SIG-M5 treated with dmso at 0.1 percent for 504 hours (cell line): ENCODE measurements around the gene ANKRD18B.
"Not testable (repeated sequence)": the region's sequence is repeated elsewhere in the genome, so short reads cannot be mapped to it uniquely, and the experiment has no call there.

ENCODE experiments used
- DNase-seq: peaks from one replicate; lab custom pipeline; 2025; ENCODE audit not compliant: unreplicated experiment; lab: John Stamatoyannopoulos, UW

ANKRD18B gene

DNA sequence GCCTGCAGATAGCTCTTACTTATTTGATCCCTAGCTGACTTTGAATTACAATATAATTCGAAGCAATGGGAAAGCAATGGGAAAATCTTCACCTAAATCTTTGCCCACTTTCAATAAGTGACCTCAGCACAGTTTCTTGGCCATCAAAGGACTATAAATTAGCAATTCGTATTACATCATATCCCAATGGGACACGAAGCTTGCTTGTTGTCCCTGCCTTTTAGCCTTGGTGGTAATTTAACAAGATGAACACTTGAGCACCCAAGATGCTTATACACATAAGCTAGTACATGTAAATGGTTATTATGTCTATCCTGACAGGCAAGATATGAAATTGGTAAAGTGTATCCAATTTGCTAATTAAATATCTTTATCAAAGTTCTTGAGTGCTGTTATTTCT lies 9.9 kb downstream of the ANKRD18B start:
- not testable (repeated sequence) for DNase-seq

DNA sequence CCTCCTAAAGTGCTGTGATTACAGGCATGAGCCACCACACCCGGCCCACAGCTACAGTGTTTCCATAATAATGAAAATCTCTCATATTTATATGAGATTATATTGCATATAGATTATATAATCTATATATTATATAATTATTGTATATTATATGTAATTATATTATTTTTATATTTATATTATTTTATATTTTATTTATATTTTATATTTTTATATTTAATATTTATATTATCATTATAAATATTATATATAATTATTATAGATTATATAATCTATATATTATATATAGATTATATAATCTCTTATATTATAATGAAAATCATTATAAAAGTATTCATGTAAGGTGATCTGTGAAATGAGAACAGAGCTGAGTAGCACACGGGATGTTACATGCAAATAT lies 11.5 kb downstream of the ANKRD18B start:
- DNase-seq = no peak

DNA sequence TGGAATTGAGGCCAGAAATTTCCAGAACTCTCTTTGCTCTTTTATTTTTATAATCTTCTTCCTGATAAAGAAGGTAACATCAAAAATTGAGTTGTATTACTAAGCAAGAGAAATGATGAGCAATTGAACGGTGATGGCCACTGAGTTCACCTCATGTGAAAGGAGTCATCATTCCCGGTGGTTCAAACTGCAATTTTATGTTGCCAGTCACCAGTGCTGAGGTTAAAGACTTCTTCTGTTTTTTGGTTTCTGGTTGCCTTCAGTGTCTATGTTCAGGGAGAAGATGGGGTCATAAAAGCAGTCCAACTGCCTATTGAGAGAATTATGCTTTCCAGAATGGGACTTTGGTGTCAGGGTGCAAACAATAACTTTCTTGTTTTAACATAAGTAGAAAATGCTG lies 19.4 kb downstream of the ANKRD18B start:
- not testable (repeated sequence) for DNase-seq

GRCh38 chr9:33545715-33546114 lies 21.7 kb downstream of the ANKRD18B start:
- DNase-seq = not testable (repeated sequence)

DNA sequence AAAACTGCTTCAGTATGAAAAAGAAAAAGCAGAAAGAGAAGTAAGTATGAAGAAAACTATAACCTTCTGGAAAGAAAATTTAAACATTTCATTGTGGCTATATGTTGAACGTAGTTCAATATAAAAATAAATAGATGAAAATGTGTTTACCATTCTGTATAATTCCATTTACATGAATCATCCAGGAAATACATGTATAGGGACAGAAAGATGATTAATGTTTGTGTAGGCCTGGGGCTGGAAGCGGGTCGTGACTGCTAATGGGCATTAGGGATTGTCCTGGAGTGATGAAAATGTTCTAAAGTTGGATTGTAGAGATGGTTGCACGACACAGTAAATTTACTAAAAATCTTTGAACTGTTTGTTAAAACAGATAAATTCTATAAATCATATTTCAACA lies 24.8 kb downstream of the ANKRD18B start:
- DNase-seq = not testable (repeated sequence)

DNA sequence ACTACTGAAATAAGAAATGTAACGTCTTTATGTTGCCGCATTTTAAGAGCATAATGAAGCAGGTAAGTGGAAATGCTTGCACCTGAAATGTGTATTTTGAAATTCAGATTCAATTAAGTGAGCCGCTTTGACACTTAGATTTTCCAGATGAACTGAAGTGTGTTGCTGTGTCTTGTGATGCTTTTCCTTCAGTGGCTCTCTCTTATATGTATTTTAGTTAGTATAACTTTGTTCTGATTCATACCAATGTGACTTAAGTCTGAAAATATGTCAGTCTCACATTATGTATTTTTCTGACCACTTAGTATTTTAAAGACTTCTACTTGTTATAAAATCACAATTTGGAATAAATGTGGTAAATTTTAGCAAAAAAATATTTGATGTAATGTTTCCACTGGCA lies 25.4 kb downstream of the ANKRD18B start:
- not testable (repeated sequence) for DNase-seq

DNA sequence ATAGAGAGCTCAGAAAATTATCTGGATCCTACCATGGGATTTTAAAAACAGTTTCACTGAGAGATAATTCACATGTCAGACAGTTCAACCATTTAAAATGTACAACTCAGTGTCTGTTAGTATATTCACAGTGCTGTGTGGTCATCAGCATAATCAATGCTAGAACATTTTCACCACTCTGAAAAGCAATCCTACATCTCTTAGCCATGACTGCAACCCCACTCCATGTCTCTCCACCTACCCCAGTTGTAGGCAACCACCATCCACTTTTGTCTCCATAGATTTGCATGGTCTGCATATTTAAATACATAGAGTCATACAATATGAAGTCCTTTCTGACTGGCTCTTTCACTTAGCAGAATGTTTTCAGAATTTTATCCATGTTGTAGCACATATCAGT lies 27.1 kb downstream of the ANKRD18B start:
- not testable (repeated sequence) for DNase-seq

- not testable (repeated sequence) for DNase-seq
Observed at GRCh38 chr9:33552315-33552725, 28.3 kb downstream of the ANKRD18B start.

DNA sequence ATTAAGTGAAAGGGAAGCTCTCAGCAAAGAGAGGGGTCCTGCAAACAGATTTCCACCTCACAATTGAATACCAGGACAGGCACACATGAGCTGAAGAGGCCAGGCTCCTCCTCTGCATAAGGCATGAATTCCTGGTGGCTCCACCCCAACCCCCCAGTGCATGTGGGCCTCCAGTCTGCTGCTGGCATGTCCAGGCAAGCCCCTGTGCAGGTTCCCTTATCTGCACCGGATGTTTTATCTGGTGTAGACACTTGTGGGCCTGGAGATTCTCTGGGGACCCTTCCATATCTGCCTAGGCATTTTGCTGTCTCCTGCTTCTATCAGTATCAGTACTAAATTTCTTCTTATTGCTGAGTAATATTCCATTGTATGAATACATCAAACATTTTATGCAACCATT lies 36.2 kb downstream of the ANKRD18B start:
- peak; percentile 3 for DNase-seq

GRCh38 chr9:33562196-33562595 lies 38.1 kb downstream of the ANKRD18B start:
- peak; percentile 14 for DNase-seq

- DNase-seq = not testable (repeated sequence)
Observed at GRCh38 chr9:33567776-33568175, 43.7 kb downstream of the ANKRD18B start.

DNA sequence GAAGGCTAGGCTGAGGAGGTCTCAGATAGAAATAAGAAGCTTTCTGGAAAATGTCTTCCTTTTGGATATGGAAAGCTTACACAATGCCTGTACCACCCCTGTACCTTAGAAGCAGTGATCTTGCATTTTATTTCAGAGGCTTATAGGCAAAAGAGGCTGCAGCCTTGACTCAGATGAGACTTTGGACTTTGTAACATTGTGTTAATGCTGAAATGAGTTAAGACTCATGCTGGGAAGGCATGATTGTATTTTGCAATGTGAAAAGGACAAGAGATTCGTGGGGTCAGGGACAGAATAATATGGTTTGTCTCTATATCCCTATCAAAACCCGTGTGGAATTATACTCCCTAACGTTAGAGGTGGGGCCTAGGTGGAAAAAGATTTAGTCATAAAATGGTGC lies 53.7 kb downstream of the ANKRD18B start:
- not testable (repeated sequence) for DNase-seq

- DNase-seq = not testable (repeated sequence)
Observed at GRCh38 chr9:33579996-33580395, 55.9 kb downstream of the ANKRD18B start.

- peak; percentile 30 for DNase-seq
Observed at GRCh38 chr9:33582686-33583085, 58.6 kb downstream of the ANKRD18B start.

- DNase-seq = not testable (repeated sequence)
Observed at GRCh38 chr9:33586128-33586527, 62.1 kb downstream of the ANKRD18B start.

GRCh38 chr9:33587799-33588198 lies 63.7 kb downstream of the ANKRD18B start:
- not testable (repeated sequence) for DNase-seq

DNA sequence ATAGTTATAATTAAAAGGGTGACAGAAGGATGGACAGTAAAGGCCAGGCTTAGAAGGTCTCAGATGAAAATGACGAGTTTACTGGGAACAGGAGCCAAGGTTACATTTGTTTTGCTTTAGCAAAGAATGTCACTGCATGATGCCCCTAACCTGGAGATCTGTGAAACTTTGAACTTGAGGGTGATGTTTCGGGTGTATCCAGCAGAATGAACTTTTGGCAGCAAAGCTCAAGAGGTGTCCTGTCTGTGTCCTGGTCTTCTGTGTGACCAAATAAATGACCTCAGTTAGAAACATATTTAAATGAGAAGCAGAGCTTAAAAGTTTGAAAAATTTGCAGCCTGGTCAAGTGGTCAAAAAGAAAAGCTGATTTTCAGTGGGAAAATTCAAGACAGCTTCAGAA lies 64.8 kb downstream of the ANKRD18B start:
- DNase-seq = not testable (repeated sequence)

- DNase-seq = not testable (repeated sequence)
Observed at GRCh38 chr9:33590857-33591256, 66.8 kb downstream of the ANKRD18B start.

DNA sequence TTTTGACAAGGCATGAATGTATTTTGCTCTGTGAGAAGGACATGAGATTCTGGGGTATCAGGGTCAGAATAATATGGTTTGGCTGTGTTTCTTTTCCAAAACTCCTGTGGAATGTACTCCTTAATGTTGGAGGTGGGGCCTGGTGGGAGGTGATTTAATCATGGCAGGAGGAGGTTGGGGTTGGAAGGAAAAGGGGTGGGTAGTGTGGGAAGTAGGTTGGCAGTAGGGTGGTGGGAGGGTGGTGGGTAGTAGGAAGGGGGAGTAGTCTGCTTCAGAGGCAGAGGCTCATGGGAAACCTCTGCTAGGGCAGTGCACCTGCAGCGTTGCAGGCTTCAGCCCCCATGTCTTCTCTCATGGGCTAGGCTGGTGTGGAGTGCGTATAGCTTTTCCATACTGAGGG lies 72.9 kb downstream of the ANKRD18B start:
- not testable (repeated sequence) for DNase-seq

- not testable (repeated sequence) for DNase-seq
Observed at GRCh38 chr9:33597386-33597785, 73.3 kb downstream of the ANKRD18B start.

GRCh38 chr9:33598796-33599379 lies 74.8 kb downstream of the ANKRD18B start:
- DNase-seq = not testable (repeated sequence)

DNA sequence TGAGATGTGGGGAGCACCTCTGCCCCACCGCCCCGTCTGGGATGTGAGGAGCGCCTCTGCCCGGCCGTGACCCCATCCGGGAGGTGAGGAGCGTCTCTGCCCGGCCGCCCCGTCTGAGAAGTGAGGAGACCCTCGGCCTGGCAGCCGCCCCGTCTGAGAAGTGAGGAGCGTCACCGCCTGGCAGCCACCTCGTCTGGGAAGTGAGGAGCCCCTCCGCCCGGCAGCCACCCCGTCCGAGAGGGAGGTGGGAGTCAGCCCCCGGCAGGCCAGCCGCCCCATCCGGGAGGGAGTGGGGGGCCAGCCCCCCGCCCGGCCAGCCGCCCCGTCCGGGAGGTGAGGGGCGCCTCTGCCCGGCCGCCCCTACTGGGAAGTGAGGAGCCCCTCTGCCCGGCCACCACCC lies 76.9 kb downstream of the ANKRD18B start:
- not testable (repeated sequence) for DNase-seq

- not testable (repeated sequence) for DNase-seq
Observed at GRCh38 chr9:33604249-33604648, 80.2 kb downstream of the ANKRD18B start.
